ENCODE data around the gene HDAC6.

DNA sequence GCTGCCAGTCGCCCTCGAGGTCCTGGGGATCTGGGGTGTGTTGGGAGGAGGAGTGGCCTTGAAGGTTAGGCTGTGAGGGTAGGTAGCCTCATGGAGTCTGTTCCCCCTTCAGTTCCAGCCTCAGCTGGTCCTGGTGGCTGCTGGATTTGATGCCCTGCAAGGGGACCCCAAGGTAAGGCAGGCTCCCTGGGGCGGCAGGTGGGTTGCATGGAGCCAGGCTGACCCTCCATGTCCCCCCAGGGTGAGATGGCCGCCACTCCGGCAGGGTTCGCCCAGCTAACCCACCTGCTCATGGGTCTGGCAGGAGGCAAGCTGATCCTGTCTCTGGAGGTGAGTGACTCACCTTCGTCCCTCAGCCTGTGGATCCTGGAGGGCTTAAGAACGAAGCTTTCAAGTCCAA lies 12.9 kb downstream of the HDAC6 start:
- TF ChIP-seq POLR2AphosphoS5 (IDR thresholded peaks at IDR 0.05): no peak
- TF ChIP-seq MXI1 (conservative IDR thresholded peaks at IDR 0.05; ENCODE audit: poor library complexity, severe bottlenecking): no peak
- TF ChIP-seq, protein P1, sequence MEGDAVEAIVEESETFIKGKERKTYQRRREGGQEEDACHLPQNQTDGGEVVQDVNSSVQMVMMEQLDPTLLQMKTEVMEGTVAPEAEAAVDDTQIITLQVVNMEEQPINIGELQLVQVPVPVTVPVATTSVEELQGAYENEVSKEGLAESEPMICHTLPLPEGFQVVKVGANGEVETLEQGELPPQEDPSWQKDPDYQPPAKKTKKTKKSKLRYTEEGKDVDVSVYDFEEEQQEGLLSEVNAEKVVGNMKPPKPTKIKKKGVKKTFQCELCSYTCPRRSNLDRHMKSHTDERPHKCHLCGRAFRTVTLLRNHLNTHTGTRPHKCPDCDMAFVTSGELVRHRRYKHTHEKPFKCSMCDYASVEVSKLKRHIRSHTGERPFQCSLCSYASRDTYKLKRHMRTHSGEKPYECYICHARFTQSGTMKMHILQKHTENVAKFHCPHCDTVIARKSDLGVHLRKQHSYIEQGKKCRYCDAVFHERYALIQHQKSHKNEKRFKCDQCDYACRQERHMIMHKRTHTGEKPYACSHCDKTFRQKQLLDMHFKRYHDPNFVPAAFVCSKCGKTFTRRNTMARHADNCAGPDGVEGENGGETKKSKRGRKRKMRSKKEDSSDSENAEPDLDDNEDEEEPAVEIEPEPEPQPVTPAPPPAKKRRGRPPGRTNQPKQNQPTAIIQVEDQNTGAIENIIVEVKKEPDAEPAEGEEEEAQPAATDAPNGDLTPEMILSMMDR (IDR thresholded peaks at IDR 0.05; ENCODE audit: poor library complexity, severe bottlenecking): no peak
- TF ChIP-seq EZH2 (IDR thresholded peaks at IDR 0.05; ENCODE audit: borderline replicate concordance, insufficient read depth, low read length, poor library complexity, severe bottlenecking): no peak
- no peak for TF ChIP-seq EP300 (conservative IDR thresholded peaks at IDR 0.05; ENCODE audit: poor library complexity, severe bottlenecking)

All from neural cell (in vitro differentiated cells).